PFSK-1 (cell line): Measurements from ENCODE around the gene IFNE.

Experiments used
- FOXP2 ChIP-seq: optimal IDR thresholded peaks from 2 replicates; pipeline ENCODE3; 2011; ENCODE audit warnings: borderline replicate concordance, control low read depth, inconsistent platforms; ENCODE audit not compliant: insufficient read depth; ENCODE audit errors: extremely low read length, extremely low read depth
- POLR2AphosphoS5 ChIP-seq: IDR thresholded peaks from 2 replicates; pipeline ENCODE4 v1.6.1; 2012; ENCODE audit warnings: low read depth, mild to moderate bottlenecking, control low read depth, low read length, moderate library complexity
- REST ChIP-seq, 2 experiments: IDR thresholded peaks; 2 replicates each; pipeline versions ENCODE4 v1.6.1 to v1.8.0; 2011 to 2012; ENCODE audit warnings: low read depth in 2 of 2, low read length in 2 of 2, control low read depth in 1 of 2, inconsistent platforms in 1 of 2, mild to moderate bottlenecking in 1 of 2, moderate library complexity in 1 of 2; ENCODE audit not compliant: insufficient read depth in 1 of 2
- SIN3A ChIP-seq: IDR thresholded peaks from 2 replicates; pipeline ENCODE4 v1.6.1; 2012; ENCODE audit warnings: mild to moderate bottlenecking, low read length, moderate library complexity, borderline replicate concordance; ENCODE audit not compliant: insufficient read depth
- TAF1 ChIP-seq: IDR thresholded peaks from 2 replicates; pipeline ENCODE4 v1.6.1; 2012; ENCODE audit warnings: low read length, control low read depth, borderline replicate concordance; ENCODE audit not compliant: insufficient read depth

Gene IFNE

GRCh38 chr9:21520501-21521228 lies 38.6 kb upstream of the IFNE start:
- TF ChIP-seq POLR2AphosphoS5 (no peak), FOXP2 (no peak), REST (IDR thresholded peaks at IDR 0.05; ENCODE audit: insufficient read depth in 1 of 2, low read depth in 2 of 2, low read length in 2 of 2) (no peak), TAF1 (no peak), SIN3A (no peak)

- no peak for TF ChIP-seq FOXP2
- no peak for TF ChIP-seq TAF1
- no peak for TF ChIP-seq POLR2AphosphoS5
- TF ChIP-seq REST (IDR thresholded peaks at IDR 0.05; ENCODE audit: insufficient read depth in 1 of 2, low read depth in 2 of 2, low read length in 2 of 2): no peak
- TF ChIP-seq SIN3A: no peak
These were observed 37.8 kb upstream of the IFNE start for GRCh38 chr9:21519855-21520434.

- no peak for TF ChIP-seq REST (IDR thresholded peaks at IDR 0.05; ENCODE audit: insufficient read depth in 1 of 2, low read depth in 2 of 2, low read length in 2 of 2)
- no peak for TF ChIP-seq FOXP2
- no peak for TF ChIP-seq SIN3A
- no peak for TF ChIP-seq POLR2AphosphoS5
- no peak for TF ChIP-seq TAF1
These were observed 34.7 kb upstream of the IFNE start for GRCh38 chr9:21516796-21517195.

- TF ChIP-seq TAF1 (no peak), POLR2AphosphoS5 (no peak), FOXP2 (no peak), REST (IDR thresholded peaks at IDR 0.05; ENCODE audit: insufficient read depth in 1 of 2, low read depth in 2 of 2, low read length in 2 of 2) (no peak), SIN3A (no peak)
These were observed 31.3 kb upstream of the IFNE start for GRCh38 chr9:21513431-21513830.
